Epithelial cell of alveolus of lung (primary cell): ENCODE data around the gene EXOSC5. TPM values are rescaled to one million over a fixed set of nuclear protein-coding genes. Genes with fewer than 3 reads are reported as not detected.

ENCODE experiments used
- total RNA-seq: library from RNA; depleted of rRNA; stranded (reverse); fragments of >200 nt; gene quantifications from 2 replicates; pipeline ENCODE4 v1.2.1, GENCODE V29; 2015

EXOSC5 gene
- total RNA-seq, result 19.9 and 25.5 TPM in 2 replicates

GRCh38 chr19:41397086-41398049 is at the start of gene EXOSC5, which contains the start of gene BCKDHA:
Gene EXOSC5, minus strand, starts transcription at chr19:41397359. Its CDS starts 31 bp downstream, at chr19:41397328.
Gene BCKDHA, plus strand, starts transcription at chr19:41397818. Its CDS starts 10 bp downstream, at chr19:41397828.

GRCh38 chr19:41442473-41443355 is 45.6 kb upstream of the EXOSC5 start, which contains the start of gene ERICH4:
Gene ERICH4, plus strand, starts transcription at chr19:41443156. Its CDS starts 14 bp downstream, at chr19:41443170.

DNA sequence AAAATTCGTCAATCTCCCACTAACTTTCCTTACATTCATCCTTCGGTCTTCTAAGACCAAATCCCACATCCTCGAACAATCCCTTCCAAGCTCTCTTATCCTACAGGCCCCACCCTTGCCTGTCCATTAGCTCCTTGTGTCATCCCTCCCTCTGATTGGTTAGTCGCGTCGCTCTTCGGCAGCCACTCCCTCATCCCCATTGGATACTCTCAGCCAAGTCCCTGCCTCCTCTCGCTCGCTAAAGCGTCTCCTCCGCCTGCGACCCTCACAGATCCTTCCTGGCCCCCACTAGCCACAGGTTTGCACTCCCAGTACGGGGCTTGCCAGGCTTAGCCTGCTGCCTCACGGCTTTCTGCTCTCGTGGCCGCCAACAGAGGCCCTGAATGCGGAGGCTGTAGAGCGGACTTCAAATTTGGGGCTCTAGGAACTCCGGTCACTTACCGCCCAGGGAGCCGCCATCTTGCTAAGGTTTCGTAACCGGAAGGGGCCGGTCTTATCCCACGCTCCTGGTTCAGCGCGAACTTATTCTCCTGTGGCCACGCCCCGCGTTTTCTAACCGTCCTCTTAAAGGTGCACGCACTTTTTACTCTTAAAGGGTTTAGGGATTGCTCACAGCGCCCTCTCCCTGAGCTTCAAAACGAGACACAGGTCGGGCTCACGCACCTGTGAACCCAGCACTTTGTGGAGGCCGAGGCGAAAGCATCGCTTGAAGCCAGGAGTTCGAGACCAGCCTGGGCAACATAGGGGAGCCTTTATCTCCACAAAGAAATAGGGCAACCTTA is 42.5 kb upstream of the EXOSC5 start, which contains the start of gene DMAC2:
TSS of gene DMAC2 (minus strand) at position 472 of the 782 bp plus-strand sequence. CDS start at position 459, 13 bp downstream.

DNA sequence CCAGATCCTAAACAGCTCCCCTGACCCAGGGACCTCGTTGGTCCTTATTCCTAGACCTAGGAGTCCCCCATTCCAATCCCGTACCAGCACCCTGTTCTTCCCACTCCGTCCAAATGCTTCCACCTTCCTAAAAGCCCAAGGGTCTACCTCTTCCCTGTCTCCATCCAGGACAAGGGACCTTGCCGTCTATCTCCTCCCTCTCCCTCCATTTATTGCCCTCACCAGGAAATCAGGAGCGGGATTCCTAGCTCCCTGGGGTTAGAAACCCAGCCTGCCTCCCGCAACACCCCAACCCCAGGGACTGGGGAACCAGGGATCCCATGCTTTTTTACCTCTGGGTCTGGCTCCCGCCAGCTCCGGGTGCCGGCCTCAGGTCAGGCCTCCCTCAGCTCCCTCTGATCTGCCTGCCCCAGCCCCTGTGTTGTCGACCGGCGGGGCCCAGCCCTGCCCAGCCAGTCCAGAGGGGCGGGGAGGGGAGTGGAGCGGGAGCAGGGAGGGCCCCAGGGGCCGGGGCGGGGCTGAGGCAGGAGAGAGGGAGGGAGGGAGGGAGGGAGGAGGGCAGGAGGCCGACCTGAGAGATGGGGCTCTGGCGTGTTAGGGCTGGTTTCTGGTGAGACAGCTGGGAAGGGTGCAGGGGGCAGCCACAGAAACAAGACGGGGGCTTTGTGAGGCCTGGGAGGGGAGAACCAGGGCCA is 29.9 kb upstream of the EXOSC5 start, which contains the start of gene B3GNT8:
TSS of gene B3GNT8 (minus strand) at position 423 of the 695 bp plus-strand sequence. CDS start 596 bp downstream, outside the sequence.

DNA sequence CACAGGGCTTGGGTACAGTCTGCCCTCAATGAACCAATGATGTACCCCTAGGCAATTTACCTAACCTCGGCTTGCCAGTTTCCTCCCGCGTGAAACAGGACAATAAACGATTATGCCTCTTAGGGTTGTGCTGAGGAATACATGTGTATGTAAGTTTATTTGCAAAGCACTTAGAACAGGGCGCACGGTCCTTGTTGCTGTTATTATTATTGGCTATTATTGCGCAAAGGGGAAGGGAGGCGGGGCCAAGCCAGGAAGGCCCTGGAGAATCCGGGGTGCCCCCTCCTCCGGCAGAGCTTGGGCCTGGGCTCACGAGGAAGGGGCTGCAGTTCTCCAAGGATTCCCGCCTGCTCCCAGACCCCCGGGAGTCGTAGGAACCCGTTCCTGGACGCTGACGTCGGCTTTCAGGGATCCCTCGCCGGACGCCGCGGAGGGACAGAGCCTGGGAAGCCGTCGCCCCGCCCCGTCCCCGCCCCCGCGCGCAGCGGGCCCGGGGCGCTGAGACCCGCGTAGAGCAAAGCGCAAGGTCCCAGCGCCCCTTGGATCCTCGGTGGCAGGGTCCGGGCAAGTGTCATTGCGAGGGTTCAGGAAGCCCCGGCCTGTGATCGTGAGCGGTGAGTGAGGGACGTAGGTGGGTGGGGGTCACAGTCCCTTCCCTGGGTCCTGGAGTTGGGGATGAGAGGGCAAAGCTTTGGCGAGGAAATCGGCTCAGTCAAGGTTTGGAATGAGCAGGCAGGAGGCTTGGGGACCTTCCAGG is 20.7 kb downstream of the EXOSC5 start, which contains the start of gene TMEM91:
TSS of gene TMEM91 (plus strand) at position 293 of the 757 bp plus-strand sequence. CDS start 1,777 bp downstream, outside the sequence.

GRCh38 chr19:41363753-41364523 is 33.2 kb downstream of the EXOSC5 start, which contains the start of gene B9D2:
Gene B9D2, minus strand, starts transcription at chr19:41364149. Its CDS starts 630 bp downstream, at chr19:41363519.

GRCh38 chr19:41353466-41354342 is 43.5 kb downstream of the EXOSC5 start, which contains the start of gene TGFB1:
Gene TGFB1, minus strand, starts transcription at chr19:41353922. Its CDS starts 878 bp downstream, at chr19:41353044.

Other genes with a start within 250 kb of the EXOSC5 start
- 16.9 and 21.2 TPM in 2 replicates for gene CYP2S1, start 204.1 kb downstream of the EXOSC5 start, total RNA-seq
- gene AXL, start 178.1 kb downstream of the EXOSC5 start, total RNA-seq, result 103 and 185 TPM in 2 replicates
- gene HNRNPUL1, start 133.0 kb downstream of the EXOSC5 start, total RNA-seq, result 143 and 179 TPM in 2 replicates
- 11.8 and 15.3 TPM in 2 replicates for gene CCDC97, start 87.2 kb downstream of the EXOSC5 start, total RNA-seq
- gene TGFB1, start 43.4 kb downstream of the EXOSC5 start, total RNA-seq, result 48.5 and 49.4 TPM in 2 replicates
- gene B9D2, start 33.2 kb downstream of the EXOSC5 start, total RNA-seq, result 5.3 and 7.0 TPM in 2 replicates
- gene TMEM91, start 20.8 kb downstream of the EXOSC5 start, total RNA-seq, result 9.4 and 12.1 TPM in 2 replicates
- 46.5 and 76.9 TPM in 2 replicates for gene BCKDHA, start 459 bp upstream of the EXOSC5 start, total RNA-seq
- 1.8 and 8.7 TPM in 2 replicates for gene B3GNT8, start 30.0 kb upstream of the EXOSC5 start, total RNA-seq
- gene DMAC2, start 42.6 kb upstream of the EXOSC5 start, total RNA-seq, result 58.8 TPM in 2 replicates
- gene ERICH4, start 45.8 kb upstream of the EXOSC5 start, total RNA-seq, result not detected in 2 replicates
- 0.32 TPM in 1 of 2 replicates, not detected in the other for gene CEACAM21, start 178.8 kb upstream of the EXOSC5 start, total RNA-seq
- not detected in 2 replicates for gene CEACAM4, start 229.7 kb upstream of the EXOSC5 start, total RNA-seq